Coronary artery (tissue), 2 donors: Measurements from ENCODE around the gene MDM1.

ENCODE experiments used
- DNase-seq: peaks from one replicate; pipeline ENCODE4 v3.0.0-alpha.2; 2017; ENCODE audit warnings: low spot score
- H3K27ac ChIP-seq, 2 donors: fragments of 200-600 bp; sonication (generic); one replicate each; pipeline ENCODE4 v1.5.1; 2016 to 2019
- H3K4me3 ChIP-seq: fragments of 200-600 bp; sonication (generic); 2 replicates; pipeline ENCODE4 v1.5.1; 2016; ENCODE audit warnings: mild to moderate bottlenecking, moderate library complexity
- CTCF ChIP-seq: fragments of 200-600 bp; sonication (generic); IDR thresholded peaks from one replicate; pipeline ENCODE4 v1.5.1; 2019; ENCODE audit warnings: antibody characterized with exemption

Gene MDM1

GRCh38 chr12:68264857-68265256, 67.3 kb downstream of the MDM1 start:
- DNase-seq: no peak
- Histone ChIP-seq H3K27ac (no peak overlapping the region), H3K4me3 (no peak overlapping the region)
- TF ChIP-seq CTCF: no peak

GRCh38 chr12:68264158-68264855, 67.9 kb downstream of the MDM1 start:
- no peak overlapping the region for H3K27ac ChIP-seq
- H3K4me3 ChIP-seq: no peak overlapping the region
- no peak for DNase-seq
- TF ChIP-seq CTCF: no peak

- Histone ChIP-seq H3K27ac (no peak overlapping the region), H3K4me3 (no peak overlapping the region)
- TF ChIP-seq CTCF: no peak
- DNase-seq: no peak
These were observed 68.8 kb downstream of the MDM1 start for GRCh38 chr12:68263366-68263765.

- Histone ChIP-seq H3K27ac (no peak overlapping the region), H3K4me3 (no peak overlapping the region)
- no peak for TF ChIP-seq CTCF
- DNase-seq: no peak
These were observed 70.3 kb downstream of the MDM1 start for GRCh38 chr12:68261896-68262295.

- DNase-seq: no peak
- no peak for TF ChIP-seq CTCF
- no peak overlapping the region for H3K27ac ChIP-seq
- H3K4me3 ChIP-seq: no peak overlapping the region
These were observed 72.0 kb downstream of the MDM1 start for GRCh38 chr12:68260153-68260552.

GRCh38 chr12:68259318-68259940, 72.7 kb downstream of the MDM1 start:
- Histone ChIP-seq H3K27ac (no peak overlapping the region), H3K4me3 (no peak overlapping the region)
- DNase-seq: no peak
- TF ChIP-seq CTCF: no peak

- no peak for TF ChIP-seq CTCF
- no peak within 1 kb of the TSS for H3K27ac ChIP-seq
- no peak for DNase-seq
- H3K4me3 ChIP-seq: no peak within 1 kb of the TSS
These were observed 78.7 kb downstream of the MDM1 start, which contains the start of gene IL22 for GRCh38 chr12:68253504-68253903. TSS of gene IL22 (minus strand) at chr12:68253604. CDS start at chr12:68253448, 156 bp downstream.
